DMS53 treated with DMSO at 0.1 percent for 48 hours (cell line): ENCODE measurements around the gene ITGA7.

ENCODE experiments used
- DNase-seq: peaks from one replicate; lab custom pipeline; 2025; ENCODE audit not compliant: unreplicated experiment; lab: John Stamatoyannopoulos, UW

ITGA7 gene

GRCh38 chr12:55736780-55737580, 29.3 kb upstream of the ITGA7 start:
- DNase-seq = peak; percentile 90

- DNase-seq = no peak
These were observed 28.4 kb upstream of the ITGA7 start for GRCh38 chr12:55736076-55736475.

- no peak for DNase-seq
These were observed 26.9 kb upstream of the ITGA7 start for GRCh38 chr12:55734595-55734994.

- no peak for DNase-seq
These were observed 26.2 kb upstream of the ITGA7 start for GRCh38 chr12:55733858-55734257.

DNA sequence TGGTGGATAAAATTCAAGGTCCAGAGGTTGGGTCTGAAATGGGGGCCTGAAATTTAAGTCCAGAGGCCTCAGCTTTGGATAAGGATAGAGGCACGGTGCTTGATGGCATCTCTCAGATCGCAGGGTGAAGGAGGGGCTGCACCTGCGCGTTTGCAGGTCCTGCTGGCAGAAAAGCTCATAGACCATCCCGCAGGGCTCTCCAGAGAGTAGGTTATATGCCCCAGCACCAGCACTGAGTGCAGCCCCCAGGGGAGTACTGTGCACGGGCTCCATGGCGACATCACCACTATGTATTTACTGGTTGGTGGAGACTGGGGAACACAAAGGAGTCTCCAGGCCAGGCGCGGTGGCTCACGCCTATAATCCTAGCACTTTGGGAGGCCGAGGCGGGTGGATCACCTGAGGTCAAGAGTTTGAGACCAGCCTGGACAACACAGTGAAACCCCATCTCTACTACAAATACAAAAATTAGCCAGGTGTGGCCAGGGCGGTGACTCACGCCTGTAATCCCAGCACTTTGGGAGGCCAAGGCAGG, 25.4 kb upstream of the ITGA7 start:
- no peak for DNase-seq

GRCh38 chr12:55732288-55732687, 24.6 kb upstream of the ITGA7 start:
- no peak for DNase-seq

DNA sequence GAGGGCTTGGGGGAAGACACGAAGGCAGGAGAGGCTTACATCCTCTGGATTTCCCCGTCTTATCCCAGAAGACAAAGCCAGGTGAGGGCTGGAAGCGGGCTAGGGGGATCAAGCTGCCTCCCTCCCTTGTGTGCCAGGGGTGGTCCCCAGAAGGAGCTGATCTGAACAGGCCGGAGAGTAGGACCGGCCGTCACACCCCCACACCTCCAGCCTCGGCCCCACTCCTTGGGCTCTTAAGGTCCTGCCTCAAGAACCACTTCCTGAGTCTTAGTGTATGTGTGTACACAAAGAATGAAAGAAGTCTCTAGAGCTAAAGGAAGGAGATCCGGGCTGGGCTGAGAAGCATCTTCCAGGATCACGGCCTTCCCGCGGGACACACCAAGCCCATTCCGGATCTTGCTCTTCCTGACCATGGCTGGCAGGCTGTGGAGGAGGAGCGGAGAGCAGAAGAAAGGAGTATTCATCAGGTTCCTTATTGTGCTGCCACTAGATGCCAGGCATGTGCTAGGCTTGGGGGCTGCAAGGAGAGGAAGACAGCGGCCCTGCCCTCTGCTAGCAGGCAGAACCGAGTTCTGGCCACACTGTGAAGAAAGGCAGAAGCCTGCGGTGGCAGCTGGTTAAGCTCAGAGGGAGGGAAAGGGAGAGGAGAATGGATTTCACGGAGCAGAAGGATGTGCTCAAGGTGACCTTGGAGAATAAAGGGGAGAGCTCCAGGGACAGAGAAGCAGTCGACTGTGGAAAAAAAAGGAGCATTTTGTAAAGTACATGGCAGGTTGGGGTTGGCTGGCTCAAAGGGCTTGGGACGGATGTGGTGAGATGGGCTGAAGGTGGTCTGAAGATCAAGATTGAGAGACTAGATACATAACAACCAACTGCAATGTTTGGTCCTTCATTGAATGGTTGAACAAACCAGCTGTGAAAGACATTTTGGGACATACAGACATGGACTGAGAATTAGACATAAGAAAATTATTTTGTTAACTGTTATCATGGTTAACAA, 22.4 kb upstream of the ITGA7 start:
- DNase-seq = no peak

DNA sequence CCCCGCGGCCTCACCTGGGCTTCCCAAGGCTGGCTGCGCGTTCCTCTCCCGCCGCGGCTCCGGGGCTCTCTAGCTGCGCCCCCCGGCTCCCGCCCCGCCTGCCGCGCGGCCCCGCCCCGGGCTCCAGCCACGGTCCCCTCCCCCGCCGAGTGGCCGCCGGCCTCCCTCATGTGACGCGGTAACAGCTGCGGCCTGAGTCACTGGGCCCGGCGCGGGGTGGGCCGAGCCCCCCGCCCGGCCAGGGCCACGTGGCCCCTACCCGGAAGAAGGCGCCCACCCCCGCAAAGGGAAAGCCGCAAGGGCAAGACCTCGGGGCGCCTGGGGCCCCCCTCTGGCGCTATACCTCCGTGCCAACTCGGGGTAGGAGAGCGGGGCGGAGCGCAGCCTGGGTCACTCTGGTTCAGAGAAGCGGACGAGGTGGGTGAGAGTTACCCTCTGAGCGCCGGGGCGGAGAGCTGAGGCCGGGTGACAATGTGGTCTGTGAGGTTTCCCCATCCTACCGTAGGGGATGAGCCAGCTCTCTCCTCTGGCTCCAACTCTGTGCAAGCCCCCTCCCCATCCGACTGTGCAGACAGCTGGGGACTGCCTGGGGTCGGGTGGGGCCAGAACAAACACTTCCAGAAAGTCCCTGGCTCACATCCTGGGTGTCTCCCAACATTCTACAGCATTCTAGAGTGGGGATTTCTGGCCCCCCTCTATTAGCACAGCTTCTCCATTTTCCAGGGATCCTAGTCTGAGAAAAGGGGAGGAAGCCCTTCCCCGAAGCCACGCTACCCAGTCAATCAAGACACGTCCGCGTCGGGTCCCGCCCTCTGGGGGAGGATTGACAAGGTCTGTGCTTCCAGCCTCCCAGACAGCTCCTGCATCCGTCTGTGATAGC, 21.5 kb upstream of the ITGA7 start, which contains the start of gene CD63:
Gene CD63 (minus strand): TSS at position 71 of the 880 bp plus-strand sequence. CDS start 668 bp downstream, outside the sequence.
- peak; percentile 73 for DNase-seq

DNA sequence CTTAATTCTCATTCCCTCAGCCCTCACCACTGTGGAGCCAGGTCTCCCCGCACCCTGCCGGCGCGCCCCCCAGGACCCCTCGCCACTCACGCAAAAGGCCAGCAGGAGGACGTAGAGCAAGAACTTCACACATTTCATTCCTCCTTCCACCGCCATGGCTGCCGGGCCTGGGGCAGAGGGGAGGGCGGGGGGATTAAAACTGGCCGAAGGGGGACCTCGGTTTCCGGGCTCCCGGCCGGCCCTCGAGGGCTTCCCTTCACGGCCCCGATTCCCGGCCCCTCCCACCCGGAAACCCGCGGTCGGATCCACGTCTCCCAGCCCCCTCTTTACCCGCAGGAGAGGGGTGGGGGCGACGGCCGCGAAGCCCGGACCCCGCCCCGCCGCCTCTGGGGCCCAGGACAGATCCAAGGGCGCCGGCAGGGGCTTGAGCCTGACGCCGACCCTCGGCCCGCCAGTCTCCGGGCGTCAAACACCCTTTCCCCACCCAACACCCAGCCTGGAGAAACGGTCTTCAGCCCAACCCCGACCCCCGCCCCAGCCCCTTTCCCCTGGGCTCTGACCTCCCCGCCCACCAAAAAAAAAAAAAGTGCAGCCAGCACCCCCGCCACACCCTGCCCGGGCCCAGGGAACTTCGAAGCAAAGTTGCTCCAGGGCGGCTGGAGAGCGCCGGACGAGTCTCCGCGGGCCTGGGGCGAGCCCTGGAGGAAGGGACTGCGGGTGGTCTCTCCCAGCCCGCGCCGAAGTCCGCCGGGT, 20.7 kb upstream of the ITGA7 start:
- no peak for DNase-seq

DNA sequence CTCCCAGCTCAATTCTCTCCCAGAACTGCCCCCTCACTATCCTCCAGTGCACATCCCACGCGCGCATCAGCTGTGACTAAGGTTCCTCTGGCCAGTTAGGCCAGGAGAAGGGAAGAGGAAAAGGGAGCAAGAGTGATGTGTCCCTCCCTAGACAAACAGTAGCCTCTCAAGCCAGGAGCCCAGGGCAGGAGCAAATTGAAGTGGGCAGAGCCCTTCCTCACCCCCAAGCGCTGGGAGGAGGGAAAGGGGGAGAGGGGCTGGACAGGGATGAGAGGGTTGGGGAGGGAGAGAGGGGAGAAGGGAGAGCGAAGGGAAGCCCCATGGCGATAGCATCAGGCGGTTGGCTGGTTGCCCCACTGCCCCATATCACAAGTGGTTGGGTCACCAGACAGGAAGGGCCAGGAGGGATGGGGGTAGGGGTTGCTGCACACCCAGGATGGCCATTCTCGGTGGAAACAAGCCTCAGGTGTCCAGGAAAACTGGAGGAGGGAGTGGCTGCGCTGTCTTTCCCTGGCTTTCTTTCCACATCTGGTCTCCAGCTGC, 20.0 kb upstream of the ITGA7 start:
- DNase-seq = peak; percentile 24

GRCh38 chr12:55726971-55727370, 19.3 kb upstream of the ITGA7 start:
- no peak for DNase-seq

- no peak for DNase-seq
These were observed 17.9 kb upstream of the ITGA7 start for GRCh38 chr12:55725556-55725955.

- no peak for DNase-seq
These were observed 17.2 kb upstream of the ITGA7 start for GRCh38 chr12:55724940-55725309.

- DNase-seq = peak; percentile 36
These were observed 16.7 kb upstream of the ITGA7 start for GRCh38 chr12:55724226-55724939.

- DNase-seq = no peak
These were observed 16.0 kb upstream of the ITGA7 start for GRCh38 chr12:55723516-55724225.

DNA sequence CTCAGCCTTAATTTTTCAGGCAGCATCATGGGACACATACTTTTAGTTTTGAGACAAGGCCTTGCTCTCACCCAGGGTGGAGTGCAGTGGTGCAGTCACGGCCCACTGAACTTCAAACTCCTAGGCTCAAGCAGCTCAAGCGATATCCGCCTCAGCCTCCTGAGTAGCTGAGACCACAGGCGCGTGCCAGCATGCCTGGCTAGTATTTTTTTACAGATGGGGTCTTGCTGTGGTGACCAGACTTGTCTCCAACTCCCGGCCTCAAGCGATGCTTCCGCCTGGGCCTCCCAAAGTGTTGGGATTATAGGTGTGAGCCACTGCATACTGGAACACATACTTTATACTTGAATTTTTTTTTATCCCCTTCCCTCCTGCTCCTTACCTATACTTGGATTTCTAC, 15.2 kb upstream of the ITGA7 start:
- DNase-seq = no peak

- DNase-seq = no peak
These were observed 14.0 kb upstream of the ITGA7 start for GRCh38 chr12:55721601-55722213.

- peak; percentile 60 for DNase-seq
These were observed 13.3 kb upstream of the ITGA7 start for GRCh38 chr12:55720894-55721444.
